GM21390 (cell line): ENCODE results near the gene TMEM151B.
A peak's percentile ranks its signal among the peaks of the same experiment; 100 is the strongest.
"Not testable (repeated sequence)": the region's sequence is repeated elsewhere in the genome, so short reads cannot be mapped to it uniquely, and the experiment has no call there.

Experiments used
- ATAC-seq: cut with Tn5 transposase; IDR thresholded peaks from one replicate; pipeline ENCODE4 v1.9.1; 2021; ENCODE audit not compliant: unreplicated experiment

TMEM151B gene

GRCh38 chr6:44301782-44302564 is 31.7 kb downstream of the TMEM151B start:
- ATAC-seq, result no peak

GRCh38 chr6:44302856-44303255 is 32.6 kb downstream of the TMEM151B start:
- no peak for ATAC-seq

- no peak for ATAC-seq
Measured at GRCh38 chr6:44303842-44304241, 33.6 kb downstream of the TMEM151B start.

GRCh38 chr6:44304282-44305199 is 34.3 kb downstream of the TMEM151B start:
- no peak for ATAC-seq

GRCh38 chr6:44305200-44305725 is 35.0 kb downstream of the TMEM151B start:
- no peak for ATAC-seq

- no peak for ATAC-seq
Measured at GRCh38 chr6:44306710-44307109, 36.5 kb downstream of the TMEM151B start.

GRCh38 chr6:44307217-44307616 is 37.0 kb downstream of the TMEM151B start:
- ATAC-seq, result no peak

- no peak for ATAC-seq
Measured at GRCh38 chr6:44309092-44309491, 38.8 kb downstream of the TMEM151B start.

- no peak for ATAC-seq
Measured at GRCh38 chr6:44309631-44310030, 39.4 kb downstream of the TMEM151B start.

GRCh38 chr6:44310241-44310640 is 40.0 kb downstream of the TMEM151B start:
- no peak for ATAC-seq

- ATAC-seq, result no peak
Measured at GRCh38 chr6:44311304-44311703, 41.1 kb downstream of the TMEM151B start.

GRCh38 chr6:44311767-44312166 is 41.5 kb downstream of the TMEM151B start:
- ATAC-seq, result no peak

- ATAC-seq, result peak; percentile 94
Measured at GRCh38 chr6:44312901-44313788, 42.9 kb downstream of the TMEM151B start, which contains the start of gene AARS2. AARS2 (minus strand) TSS chr6:44313347; CDS start chr6:44313323, 24 bp downstream.

GRCh38 chr6:44314657-44315056 is 44.4 kb downstream of the TMEM151B start:
- ATAC-seq, result not testable (repeated sequence)

- no peak for ATAC-seq
Measured at GRCh38 chr6:44315516-44315915, 45.3 kb downstream of the TMEM151B start.

GRCh38 chr6:44315951-44316350 is 45.7 kb downstream of the TMEM151B start:
- no peak for ATAC-seq

- ATAC-seq, result no peak
Measured at GRCh38 chr6:44316481-44316880, 46.2 kb downstream of the TMEM151B start.

GRCh38 chr6:44317136-44317631 is 46.9 kb downstream of the TMEM151B start:
- not testable (repeated sequence) for ATAC-seq

- ATAC-seq, result no peak
Measured at GRCh38 chr6:44321210-44321609, 51.0 kb downstream of the TMEM151B start.

GRCh38 chr6:44327096-44327495 is 56.8 kb downstream of the TMEM151B start:
- ATAC-seq, result no peak
